Stomach (tissue), 9 donors: ENCODE measurements around the gene MFGE8. TPM values are rescaled to one million over a fixed set of nuclear protein-coding genes. Genes with fewer than 3 reads are reported as not detected.

Experiments used
- DNase-seq, 2 donors: peaks; one replicate each; pipeline versions ENCODE4 v3.0.0 to v3.0.0-alpha.2; 2013 to 2019
- H3K27ac ChIP-seq, 5 donors: fragments of 200-600 bp in 4 of 5; sonication (generic) in 4 of 5; one replicate each; pipeline ENCODE4 v1.5.1; 2013 to 2019; ENCODE audit warnings: mild to moderate bottlenecking in 1 of 5, moderate library complexity in 1 of 5
- H3K27me3 ChIP-seq, 3 donors: fragments of 200-600 bp; sonication (generic); one replicate each; pipeline ENCODE4 v1.5.1; 2017 to 2019; ENCODE audit warnings: mixed run types in 1 of 3
- H3K36me3 ChIP-seq, 4 donors: fragments of 200-600 bp; sonication (generic); 1 replicate in 3 of 4; 2 replicates in 1 of 4; pipeline ENCODE4 v1.5.1; 2016 to 2019
- H3K4me1 ChIP-seq, 4 donors: fragments of 200-600 bp; sonication (generic); one replicate each; pipeline ENCODE4 v1.5.1; 2016 to 2019
- H3K4me3 ChIP-seq, 4 donors: fragments of 200-600 bp; sonication (generic) in 3 of 4; one replicate each; pipeline ENCODE4 v1.5.1; 2016 to 2019; ENCODE audit warnings: mild to moderate bottlenecking in 1 of 4
- H3K9me3 ChIP-seq, 4 donors: fragments of 200-600 bp; sonication (generic); one replicate each; pipeline ENCODE4 v1.5.1; 2016 to 2019
- EP300 ChIP-seq: sonication (generic); formaldehyde crosslinking; IDR thresholded peaks from one replicate; pipeline ENCODE4 v1.6.1; 2017; ENCODE audit warnings: antibody characterized with exemption
- POLR2A ChIP-seq, 4 donors: fragments of 450-650 bp; IDR thresholded peaks; one replicate each; pipeline ENCODE4 v1.6.1; 2016; ENCODE audit warnings: antibody characterized with exemption in 4 of 4, control low read depth in 2 of 4, mild to moderate bottlenecking in 1 of 4, moderate library complexity in 1 of 4
- POLR2AphosphoS5 ChIP-seq, 3 donors: sonication (generic); formaldehyde crosslinking; IDR thresholded peaks; one replicate each; pipeline ENCODE4 v1.6.1; 2016; ENCODE audit warnings: antibody characterized with exemption in 3 of 3
- WGBS, 5 donors: extraction: QIAGEN DNeasy Blood & Tissue Kit in 3 of 5; methylation state at CpG; one replicate each; pipeline versions ENCODE4 v1.1.5 to v1.1.7; 2013 to 2018; 5-methylcytosine and 5-hydroxymethylcytosine counted together
- intact Hi-C: fragments of 100-400 bp; cut with DNase I; formaldehyde crosslinking; loops from one replicate; pipeline ENCODE4 v1.15.1; 2023; ENCODE audit warnings: low total_unique reads
- polyA plus RNA-seq, 3 donors: library from polyadenylated mRNA; stranded (reverse); fragments of 200-250 nt; gene quantifications; one replicate each; pipeline ENCODE4 v1.2.3, GENCODE V29; 2013
- total RNA-seq, 5 donors: library from RNA; depleted of rRNA; stranded (reverse); fragments of >200 nt; gene quantifications; one replicate each; pipeline versions ENCODE4 v1.1.0 to v1.2.3, GENCODE V29; 2014 to 2016
- TF ChIP-seq, protein P1 (sequence below), 7 experiments: fragments of 450-650 bp in 4 of 7; fragments of 200-600 bp in 3 of 7; sonication (generic) in 3 of 7; IDR thresholded peaks; one replicate each; pipeline ENCODE4 v1.5.1; 2016 to 2019; ENCODE audit warnings: antibody characterized with exemption in 7 of 7, control low read depth in 2 of 7, mild to moderate bottlenecking in 1 of 7
- donor health status: healthy with polysubstance abuse.
- donor health status: Bipolar disorder and iron deficiency.
- donor health status: healthy.

The MFGE8 gene
- total and polyA plus RNA-seq, 8 donors: 39.3 to 380 (median 68.3) TPM

DNA sequence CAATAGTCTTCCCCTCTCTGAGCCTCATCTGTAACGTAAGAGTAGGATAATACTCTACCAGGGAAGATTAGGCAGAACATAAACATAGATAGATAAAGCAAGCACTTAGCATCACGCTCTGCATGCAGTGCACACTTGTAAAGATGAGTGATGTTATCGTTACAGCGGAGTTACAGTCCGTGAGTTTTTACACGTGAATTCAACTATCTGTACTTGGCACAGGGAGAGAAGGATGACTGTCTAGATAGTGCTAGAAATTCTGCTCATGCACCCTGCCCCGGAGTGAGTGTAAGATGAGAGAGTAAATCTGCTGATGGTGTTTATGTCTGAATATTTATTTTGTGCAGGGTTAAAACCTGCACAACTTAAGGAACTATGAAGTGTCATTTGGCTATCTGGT is 53.6 kb downstream of the MFGE8 start:
- Histone ChIP-seq H3K4me3 (no peak overlapping the region), H3K36me3 (no peaks in the 10 kb centered on the region), H3K27me3 (peaks cover 0 to 33% (median 0%) of the 10 kb centered on the region in 3 donors), H3K27ac (no peak overlapping the region), H3K4me1 (no peaks in the 10 kb centered on the region), H3K9me3 (peaks cover 0 to 5% (median 0%) of the 10 kb centered on the region in 4 donors)
- WGBS, 5 donors: 52 to 62% (median 52%) methylated on average over 7 of the region's 7 CpGs
- no peak for DNase-seq
- intact Hi-C loops: no loop called here
- TF ChIP-seq EP300 (no peak), POLR2A (IDR thresholded peaks at IDR 0.05) (no peak), POLR2AphosphoS5 (IDR thresholded peaks at IDR 0.05) (no peak)
- TF ChIP-seq, protein P1, sequence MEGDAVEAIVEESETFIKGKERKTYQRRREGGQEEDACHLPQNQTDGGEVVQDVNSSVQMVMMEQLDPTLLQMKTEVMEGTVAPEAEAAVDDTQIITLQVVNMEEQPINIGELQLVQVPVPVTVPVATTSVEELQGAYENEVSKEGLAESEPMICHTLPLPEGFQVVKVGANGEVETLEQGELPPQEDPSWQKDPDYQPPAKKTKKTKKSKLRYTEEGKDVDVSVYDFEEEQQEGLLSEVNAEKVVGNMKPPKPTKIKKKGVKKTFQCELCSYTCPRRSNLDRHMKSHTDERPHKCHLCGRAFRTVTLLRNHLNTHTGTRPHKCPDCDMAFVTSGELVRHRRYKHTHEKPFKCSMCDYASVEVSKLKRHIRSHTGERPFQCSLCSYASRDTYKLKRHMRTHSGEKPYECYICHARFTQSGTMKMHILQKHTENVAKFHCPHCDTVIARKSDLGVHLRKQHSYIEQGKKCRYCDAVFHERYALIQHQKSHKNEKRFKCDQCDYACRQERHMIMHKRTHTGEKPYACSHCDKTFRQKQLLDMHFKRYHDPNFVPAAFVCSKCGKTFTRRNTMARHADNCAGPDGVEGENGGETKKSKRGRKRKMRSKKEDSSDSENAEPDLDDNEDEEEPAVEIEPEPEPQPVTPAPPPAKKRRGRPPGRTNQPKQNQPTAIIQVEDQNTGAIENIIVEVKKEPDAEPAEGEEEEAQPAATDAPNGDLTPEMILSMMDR (IDR thresholded peaks at IDR 0.05): no peak

DNA sequence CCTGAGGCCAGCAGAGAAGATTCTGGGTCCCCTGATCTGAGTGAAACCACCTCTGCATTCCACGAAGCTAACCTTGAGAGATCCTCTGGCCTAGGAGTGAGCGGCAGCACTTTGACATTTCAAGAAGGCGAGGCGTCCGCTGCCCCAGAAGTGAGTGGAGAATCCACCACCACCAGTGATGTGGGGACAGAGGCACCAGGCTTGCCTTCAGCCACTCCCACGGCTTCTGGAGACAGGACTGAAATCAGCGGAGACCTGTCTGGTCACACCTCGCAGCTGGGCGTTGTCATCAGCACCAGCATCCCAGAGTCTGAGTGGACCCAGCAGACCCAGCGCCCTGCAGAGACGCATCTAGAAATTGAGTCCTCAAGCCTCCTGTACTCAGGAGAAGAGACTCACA is 54.2 kb downstream of the MFGE8 start:
- H3K36me3 ChIP-seq: no peaks in the 10 kb centered on the region
- no peak overlapping the region for H3K4me3 ChIP-seq
- H3K27ac ChIP-seq: no peak overlapping the region
- H3K27me3 ChIP-seq: peaks cover 0 to 40% (median 0%) of the 10 kb centered on the region in 3 donors
- no peak for DNase-seq
- H3K9me3 ChIP-seq: peaks cover 0 to 10% (median 3%) of the 10 kb centered on the region in 4 donors
- WGBS, 5 donors: 77 to 100% (median 89%) methylated on average over 4 to 11 of the region's 11 CpGs
- intact Hi-C loops: no loop called here
- no peaks in the 10 kb centered on the region for H3K4me1 ChIP-seq
- TF ChIP-seq POLR2A (IDR thresholded peaks at IDR 0.05): no peak
- TF ChIP-seq, protein P1 (IDR thresholded peaks at IDR 0.05): no peak
- TF ChIP-seq EP300: no peak
- no peak for TF ChIP-seq POLR2AphosphoS5 (IDR thresholded peaks at IDR 0.05)

DNA sequence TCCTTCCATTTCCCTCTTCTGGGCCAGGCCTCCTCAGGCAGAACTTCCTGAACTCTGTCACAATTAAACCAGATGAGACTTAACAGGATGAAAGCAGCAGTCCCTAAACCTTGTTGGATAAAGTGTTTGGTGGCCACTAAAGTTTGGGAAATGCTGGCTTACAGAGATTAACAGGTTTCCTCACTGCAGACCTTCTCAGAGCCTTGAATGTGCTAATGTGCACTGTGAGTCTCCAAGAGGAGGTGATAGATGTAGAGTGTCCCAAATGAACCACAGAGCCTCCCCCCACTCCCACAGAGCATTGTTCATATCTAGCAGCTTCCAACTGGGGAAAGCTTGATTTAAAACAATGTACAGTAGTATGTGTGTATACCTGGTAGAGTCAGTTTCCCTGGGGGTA is 60.7 kb downstream of the MFGE8 start:
- H3K27me3 ChIP-seq: peaks cover 0 to 55% (median 0%) of the 10 kb centered on the region in 3 donors
- H3K4me3 ChIP-seq: no peak overlapping the region
- no peak overlapping the region for H3K27ac ChIP-seq
- intact Hi-C loops: no loop called here
- no peaks in the 10 kb centered on the region for H3K4me1 ChIP-seq
- no peak for DNase-seq
- no peaks in the 10 kb centered on the region for H3K36me3 ChIP-seq
- no peak for TF ChIP-seq POLR2AphosphoS5 (IDR thresholded peaks at IDR 0.05)
- TF ChIP-seq, protein P1 (IDR thresholded peaks at IDR 0.05): no peak
- peaks cover 0 to 10% (median 3%) of the 10 kb centered on the region in 4 donors for H3K9me3 ChIP-seq

DNA sequence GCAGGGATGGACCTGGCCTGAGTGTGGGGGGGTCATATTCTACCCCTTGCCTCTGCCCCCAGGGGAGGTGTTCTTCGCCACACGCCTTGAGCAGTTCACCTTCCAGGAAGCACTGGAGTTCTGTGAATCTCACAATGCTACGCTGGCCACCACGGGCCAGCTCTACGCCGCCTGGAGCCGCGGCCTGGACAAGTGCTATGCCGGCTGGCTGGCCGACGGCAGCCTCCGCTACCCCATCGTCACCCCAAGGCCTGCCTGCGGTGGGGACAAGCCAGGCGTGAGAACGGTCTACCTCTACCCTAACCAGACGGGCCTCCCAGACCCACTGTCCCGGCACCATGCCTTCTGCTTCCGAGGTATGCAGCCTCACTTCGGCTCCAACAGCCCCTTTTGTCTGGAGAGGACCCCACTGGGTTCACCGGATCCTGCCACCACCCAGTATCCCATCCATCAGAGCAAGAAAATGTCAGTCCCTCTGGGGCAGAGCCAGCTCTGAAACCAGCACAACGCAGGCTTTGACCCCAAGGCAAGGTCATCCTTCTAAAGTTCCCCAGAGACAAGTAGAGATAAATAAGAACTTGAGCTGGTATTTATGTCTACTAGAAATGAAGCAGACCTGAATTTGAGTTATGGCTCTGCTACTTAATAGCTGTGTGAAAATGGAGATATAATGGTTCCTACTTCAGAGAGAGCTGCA is 63.7 kb downstream of the MFGE8 start:
- Histone ChIP-seq H3K27me3 (peaks cover 0 to 43% (median 0%) of the 10 kb centered on the region in 3 donors), H3K4me1 (no peaks in the 10 kb centered on the region), H3K27ac (no peak overlapping the region), H3K4me3 (no peak overlapping the region), H3K36me3 (no peaks in the 10 kb centered on the region), H3K9me3 (peaks cover 0 to 5% (median 2%) of the 10 kb centered on the region in 4 donors)
- TF ChIP-seq POLR2AphosphoS5 (IDR thresholded peaks at IDR 0.05): no peak
- TF ChIP-seq, protein P1 (IDR thresholded peaks at IDR 0.05): no peak
- no peak for TF ChIP-seq POLR2A (IDR thresholded peaks at IDR 0.05)
- TF ChIP-seq EP300: no peak
- intact Hi-C loops: no loop called here
- 78 to 86% (median 82%) methylated on average over 20 to 22 of the region's 22 CpGs for WGBS, 5 donors
- DNase-seq: no peak

Other genes starting within 250 kb of the MFGE8 start
- gene ACAN, start 109.9 kb downstream of the MFGE8 start, total RNA-seq: 1 to 10 TPM in 1 of 5 donors, under 1 TPM in 2, not detected in 2; under 0.01 to 2.0 (median 0.72) TPM
- under 1 TPM in 1 of 3 donors, not detected in 2; 0.08 TPM for gene ACAN, start 109.9 kb downstream of the MFGE8 start, polyA plus RNA-seq
- 10 to 100 TPM in 1 of 5 donors, 1 to 10 TPM in 3, not detected in 1; 2.9 to 33.9 (median 7.4) TPM for gene HAPLN3, start 17.8 kb downstream of the MFGE8 start, total RNA-seq
- 1 to 10 TPM in 1 of 3 donors, under 1 TPM in 2; 0.61 to 6.4 (median 1.00) TPM for gene HAPLN3, start 17.8 kb downstream of the MFGE8 start, polyA plus RNA-seq
- 100 to 1,000 TPM in 4 of 5 donors, 10 to 100 TPM in 1; 16.5 to 192 (median 148) TPM for gene ABHD2, start 175.1 kb upstream of the MFGE8 start, total RNA-seq
- 10 to 100 TPM in 1 of 3 donors, 1 to 10 TPM in 2; 5.1 to 16.9 (median 8.9) TPM for gene ABHD2, start 175.1 kb upstream of the MFGE8 start, polyA plus RNA-seq